ENCODE results near the gene GPR82. TPM values are rescaled to one million over a fixed set of nuclear protein-coding genes. Genes with fewer than 3 reads are reported as not detected.

The GPR82 gene
- total and polyA plus RNA-seq, 2 donors from 2014 or later, result 0.15 to 0.98 TPM

DNA sequence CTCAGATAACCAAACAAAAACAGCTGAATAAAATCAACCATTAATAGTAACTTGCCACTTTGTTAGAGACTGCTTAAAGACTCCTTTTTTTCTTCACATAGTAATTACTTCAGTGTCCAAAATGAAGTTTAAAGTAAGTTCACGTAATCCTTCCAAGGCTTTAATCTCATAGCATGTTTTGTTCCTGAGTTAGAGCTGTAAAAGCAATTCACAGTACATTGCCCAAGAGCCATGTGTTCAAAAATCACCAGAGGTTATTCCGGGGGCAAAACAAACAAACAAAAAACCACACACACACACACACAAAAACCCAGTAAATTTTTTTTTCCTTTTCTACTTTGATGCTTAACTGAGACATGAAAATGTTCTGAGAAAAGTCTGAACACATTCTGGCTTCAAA is 6.1 kb downstream of the GPR82 start:
- Histone ChIP-seq H3K4me1 (ENCODE audit: control insufficient read depth in 2 of 3, insufficient read depth in 2 of 3, low read depth in 1 of 3, low read length in 3 of 3) (no peaks in the 10 kb centered on the region), H3K9ac (ENCODE audit: low read length in 3 of 3) (no peak overlapping the region), H3K36me3 (ENCODE audit: control insufficient read depth in 2 of 3, insufficient read depth in 3 of 3, low read length in 3 of 3) (no peaks in the 10 kb centered on the region), H3K9me3 (ENCODE audit: control insufficient read depth in 2 of 3, insufficient read depth in 1 of 3, low read length in 3 of 3) (no peaks in the 10 kb centered on the region), H3K27me3 (ENCODE audit: control insufficient read depth, insufficient read depth, low read length) (no peaks in the 10 kb centered on the region), H3K27ac (ENCODE audit: low read depth in 2 of 2, low read length in 2 of 2) (no peak overlapping the region), H3K4me3 (ENCODE audit: low read length in 3 of 3) (no peak overlapping the region)
- FAIRE-seq (no peak), DNase-seq (peak in 2 of 5 donors; percentile 8 to 28)
- intact Hi-C loops (cut with DNase I), result no loop called here
- TF ChIP-seq CTCF (IDR thresholded peaks at IDR 0.05; ENCODE audit: borderline replicate concordance, extremely low read depth, insufficient read depth), result no peak

GRCh38 chrX:41732260-41732659 is 8.3 kb downstream of the GPR82 start:
- H3K36me3 ChIP-seq (ENCODE audit: control insufficient read depth in 2 of 3, insufficient read depth in 3 of 3, low read length in 3 of 3), result no peaks in the 10 kb centered on the region
- H3K9ac ChIP-seq (ENCODE audit: low read length in 3 of 3), result no peak overlapping the region
- no peaks in the 10 kb centered on the region for H3K9me3 ChIP-seq (ENCODE audit: control insufficient read depth in 2 of 3, insufficient read depth in 1 of 3, low read length in 3 of 3)
- TF ChIP-seq CTCF (IDR thresholded peaks at IDR 0.05; ENCODE audit: borderline replicate concordance, extremely low read depth, insufficient read depth), result no peak
- DNase-seq (no peak), FAIRE-seq (no peak)
- no peaks in the 10 kb centered on the region for H3K27me3 ChIP-seq (ENCODE audit: control insufficient read depth, insufficient read depth, low read length)
- intact Hi-C loops (cut with DNase I), result no loop called here
- H3K4me1 ChIP-seq (ENCODE audit: control insufficient read depth in 2 of 3, insufficient read depth in 2 of 3, low read depth in 1 of 3, low read length in 3 of 3), result no peaks in the 10 kb centered on the region
- no peak overlapping the region for H3K4me3 ChIP-seq (ENCODE audit: low read length in 3 of 3)
- H3K27ac ChIP-seq (ENCODE audit: low read depth in 2 of 2, low read length in 2 of 2), result no peak overlapping the region

DNA sequence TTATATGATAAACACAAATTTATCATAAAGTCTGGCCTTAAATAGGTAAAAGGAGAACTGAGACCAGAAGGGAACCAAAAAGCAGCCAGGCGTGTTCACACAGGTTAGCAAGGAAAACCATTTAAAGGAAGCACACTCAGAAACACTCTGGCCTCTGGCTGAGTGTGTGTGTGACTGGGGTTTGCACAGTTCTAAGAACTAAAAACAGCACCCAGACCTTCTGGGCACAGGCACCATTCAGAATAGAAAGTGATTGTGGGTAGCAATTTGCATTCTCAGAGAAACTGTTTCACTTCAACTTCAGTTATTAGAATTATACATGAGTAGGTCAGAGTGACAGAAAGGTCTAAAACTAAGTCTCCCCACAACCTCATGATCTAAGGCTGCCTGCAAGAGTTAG is 10.0 kb downstream of the GPR82 start:
- no peak for FAIRE-seq
- TF ChIP-seq CTCF (IDR thresholded peaks at IDR 0.05; ENCODE audit: borderline replicate concordance, extremely low read depth, insufficient read depth), result no peak
- intact Hi-C loops (cut with DNase I), result no loop called here
- no peaks in the 10 kb centered on the region for H3K36me3 ChIP-seq (ENCODE audit: control insufficient read depth in 2 of 3, insufficient read depth in 3 of 3, low read length in 3 of 3)
- no peaks in the 10 kb centered on the region for H3K27me3 ChIP-seq (ENCODE audit: control insufficient read depth, insufficient read depth, low read length)
- H3K9ac ChIP-seq (ENCODE audit: low read length in 3 of 3), result no peak overlapping the region
- H3K9me3 ChIP-seq (ENCODE audit: control insufficient read depth in 2 of 3, insufficient read depth in 1 of 3, low read length in 3 of 3), result no peaks in the 10 kb centered on the region
- H3K27ac ChIP-seq (ENCODE audit: low read depth in 2 of 2, low read length in 2 of 2), result no peak overlapping the region
- no peak overlapping the region for H3K4me3 ChIP-seq (ENCODE audit: low read length in 3 of 3)
- no peaks in the 10 kb centered on the region for H3K4me1 ChIP-seq (ENCODE audit: control insufficient read depth in 2 of 3, insufficient read depth in 2 of 3, low read depth in 1 of 3, low read length in 3 of 3)
- DNase-seq, result peak in 1 of 5 donors; percentile 4

DNA sequence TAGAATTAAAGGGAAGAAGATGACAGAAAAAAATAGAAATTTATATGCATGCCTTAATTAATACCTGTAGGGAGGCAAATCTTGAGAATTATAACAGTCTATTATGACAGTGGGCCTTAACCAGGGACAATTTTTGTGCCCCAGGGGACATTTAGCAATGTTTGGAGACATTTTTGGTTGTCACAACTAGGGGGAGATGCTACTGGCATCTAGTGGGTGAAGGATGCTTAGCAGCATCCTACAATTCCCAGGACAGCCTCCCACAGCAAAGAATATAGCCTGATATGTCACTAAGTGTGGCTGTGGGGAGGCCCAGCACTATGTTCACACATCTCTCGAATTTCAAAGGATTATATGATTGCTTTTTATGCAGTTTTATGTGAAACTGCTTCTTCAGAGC is 10.5 kb downstream of the GPR82 start:
- FAIRE-seq (no peak), DNase-seq (peak in 1 of 5 donors; percentile 8)
- TF ChIP-seq CTCF (IDR thresholded peaks at IDR 0.05; ENCODE audit: borderline replicate concordance, extremely low read depth, insufficient read depth), result peak; percentile 16
- no peaks in the 10 kb centered on the region for H3K9me3 ChIP-seq (ENCODE audit: control insufficient read depth in 2 of 3, insufficient read depth in 1 of 3, low read length in 3 of 3)
- H3K27me3 ChIP-seq (ENCODE audit: control insufficient read depth, insufficient read depth, low read length), result no peaks in the 10 kb centered on the region
- H3K27ac ChIP-seq (ENCODE audit: low read depth in 2 of 2, low read length in 2 of 2), result no peak overlapping the region
- H3K36me3 ChIP-seq (ENCODE audit: control insufficient read depth in 2 of 3, insufficient read depth in 3 of 3, low read length in 3 of 3), result no peaks in the 10 kb centered on the region
- no peak overlapping the region for H3K9ac ChIP-seq (ENCODE audit: low read length in 3 of 3)
- no peak overlapping the region for H3K4me3 ChIP-seq (ENCODE audit: low read length in 3 of 3)
- H3K4me1 ChIP-seq (ENCODE audit: control insufficient read depth in 2 of 3, insufficient read depth in 2 of 3, low read depth in 1 of 3, low read length in 3 of 3), result no peaks in the 10 kb centered on the region
- intact Hi-C loops (cut with DNase I), result no loop called here
